GM19099 (cell line): ENCODE data around the gene ZNF324B.

Experiments
- POLR2A ChIP-seq: IDR thresholded peaks from 3 replicates; pipeline ENCODE4 v1.6.1; 2011; ENCODE audit warnings: low read depth; ENCODE audit not compliant: insufficient read length; ENCODE audit errors: extremely low read depth

The ZNF324B gene

DNA sequence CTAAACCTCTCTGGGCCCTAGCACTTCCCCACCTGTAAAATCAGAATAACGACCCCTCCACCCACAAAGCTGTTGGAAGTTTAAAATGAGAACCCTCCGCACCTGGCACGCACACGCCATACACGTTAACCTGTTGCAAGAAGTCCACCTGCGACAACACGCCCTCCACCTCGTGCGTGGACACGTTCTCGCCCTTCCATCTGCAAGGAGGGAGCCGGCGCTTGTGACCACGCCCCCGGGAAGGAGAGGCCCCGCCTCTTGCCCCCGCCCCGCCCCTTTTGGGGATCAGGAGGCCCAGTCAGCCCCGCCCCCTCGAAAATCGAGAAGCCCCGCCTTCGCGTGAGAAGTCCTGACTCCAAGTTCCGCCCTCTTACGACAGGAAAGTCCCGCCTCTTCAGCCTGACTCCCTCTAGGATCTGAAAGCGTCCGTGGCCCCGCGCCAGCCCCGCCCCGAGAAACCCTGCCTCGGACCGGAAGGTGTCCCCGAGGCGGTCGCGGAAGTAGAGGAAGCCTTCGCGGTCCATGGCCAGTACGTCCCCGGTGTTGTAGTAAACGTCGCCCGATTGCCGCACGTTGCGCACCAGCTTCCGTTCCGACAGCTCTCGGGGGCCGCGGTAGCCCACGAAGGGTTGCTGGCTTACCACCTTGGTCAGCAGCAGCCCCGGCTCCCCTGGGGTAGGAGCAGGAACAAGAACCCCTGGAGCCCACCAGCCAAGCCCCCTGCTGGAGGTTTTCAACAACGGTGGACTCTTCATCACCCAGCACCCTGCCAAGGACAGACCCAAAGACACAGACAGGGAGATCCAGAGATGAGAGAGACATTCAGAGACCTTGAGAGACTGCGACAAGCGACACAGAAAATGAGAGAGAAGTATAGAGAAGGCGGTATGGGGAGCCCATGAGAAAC, 47.9 kb downstream of the ZNF324B start:
- peak; percentile 78 for TF ChIP-seq POLR2A

DNA sequence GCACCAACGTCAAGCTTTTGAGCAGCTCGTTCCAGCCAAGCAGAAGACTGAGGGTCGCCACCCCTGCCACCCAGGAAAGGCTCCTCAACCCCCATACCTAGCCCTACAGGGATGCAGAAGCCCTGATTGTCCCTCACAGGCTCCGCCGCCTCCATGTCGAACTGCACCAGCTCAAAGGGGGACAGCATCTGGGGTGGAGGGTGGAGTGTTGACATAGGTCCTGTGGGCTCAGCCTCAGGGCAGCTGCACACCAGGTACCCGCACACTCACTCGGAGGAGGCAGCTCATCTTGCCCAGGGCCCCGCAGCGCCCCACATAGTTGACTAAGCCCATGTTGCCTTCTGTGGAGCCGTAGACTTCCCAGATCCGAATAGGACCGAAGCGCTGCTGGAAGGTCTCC, 48.8 kb downstream of the ZNF324B start:
- no peak for TF ChIP-seq POLR2A
